ENCODE data around the gene IDH3G. TPM values are rescaled to one million over a fixed set of nuclear protein-coding genes. Genes with fewer than 3 reads are reported as not detected.

Gene IDH3G
- total RNA-seq (30.6 TPM), polyA plus RNA-seq (ENCODE audit: insufficient read depth in 1 of 8, insufficient read length in 8 of 8, low replicate concordance in 1 of 8) (10 to 100 TPM; 49.7 to 62.4 (median 54.4) TPM)
- long read RNA-seq, donor 1: 0 reads
- long read RNA-seq, donor 2, partial matches to known transcripts: 14 of 14 reads
- long read RNA-seq, donor 2, other reads (novel, unspliced or antisense): 0 of 14 reads
- long read RNA-seq, donor 3, partial matches to known transcripts: 190 of 213 reads
- long read RNA-seq, donor 3, other reads (novel, unspliced or antisense): 23 of 213 reads
- long read RNA-seq, donor 4, partial matches to known transcripts: 180 of 180 reads
- long read RNA-seq, donor 4, other reads (novel, unspliced or antisense): 0 of 180 reads
- long read RNA-seq, donor 5, partial matches to known transcripts: 5 of 26 reads
- long read RNA-seq, donor 5, other reads (novel, unspliced or antisense): 21 of 26 reads
- long read RNA-seq, donor 6, partial matches to known transcripts: 0 of 12 reads
- long read RNA-seq, donor 6, other reads (novel, unspliced or antisense): 12 of 12 reads
- long read RNA-seq, donor 7, partial matches to known transcripts: 375 of 380 reads
- long read RNA-seq, donor 7, other reads (novel, unspliced or antisense): 5 of 380 reads
- long read RNA-seq, donor 8, partial matches to known transcripts: 0 of 5 reads
- long read RNA-seq, donor 8, other reads (novel, unspliced or antisense): 5 of 5 reads
- long read RNA-seq, donor 9, partial matches to known transcripts: 0 of 6 reads
- long read RNA-seq, donor 9, other reads (novel, unspliced or antisense): 6 of 6 reads
- long read RNA-seq, donor 10, partial matches to known transcripts: 0 of 11 reads
- long read RNA-seq, donor 10, other reads (novel, unspliced or antisense): 11 of 11 reads
- long read RNA-seq, donor 11, partial matches to known transcripts: 307 of 318 reads
- long read RNA-seq, donor 11, other reads (novel, unspliced or antisense): 10 of 318 reads

GRCh38 chrX:153794018-153794896 lies at the start of gene IDH3G, which contains the start of gene SSR4:
Gene IDH3G (minus strand): TSS chrX:153794375. CDS start chrX:153794326, 49 bp downstream.
Gene SSR4 (plus strand): TSS chrX:153794668. CDS start chrX:153794688, 20 bp downstream.
- Histone ChIP-seq H3K36me3 (ENCODE audit: control insufficient read depth, insufficient read depth, low read length) (peaks cover 32% of the 10 kb centered on the region), H3K27me3 (ENCODE audit: control insufficient read depth, insufficient read depth, low read length) (peaks cover 6% of the 10 kb centered on the region), H3K4me3 (ENCODE audit: low read length) (peak within 1 kb of the TSS; percentile 79), H3K4me1 (ENCODE audit: control insufficient read depth, insufficient read depth, low read length) (peaks cover 21% of the 10 kb centered on the region), H3K9me3 (replicated peaks; ENCODE audit: control insufficient read depth, low read depth, low read length) (no peaks in the 10 kb centered on the region), H3K27ac (ENCODE audit: low read length) (peak within 1 kb of the TSS; percentile 97)
- 22% methylated on average over 84 of the region's 92 CpGs for WGBS (ENCODE audit: insufficient coverage)
- peak; percentile 97 for DNase-seq

DNA sequence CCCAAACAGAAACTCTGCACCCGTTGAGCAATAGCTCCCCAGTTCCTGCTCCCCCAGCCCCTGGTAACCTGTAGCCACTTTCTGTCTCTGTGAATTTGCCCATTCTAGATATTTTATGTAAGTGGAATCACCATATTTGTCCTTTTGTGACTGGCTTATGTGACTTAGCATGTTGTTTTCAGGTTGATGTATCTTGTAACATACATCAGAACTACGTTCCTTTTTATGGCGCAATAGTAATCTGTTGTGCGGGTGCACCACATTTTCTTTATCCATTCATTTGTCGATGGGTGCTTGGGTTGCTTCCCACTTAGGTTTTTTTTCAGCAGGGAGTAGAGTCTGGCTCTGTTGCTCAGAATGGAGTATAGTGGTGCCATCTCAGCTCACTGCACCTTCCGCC lies 42.7 kb upstream of the IDH3G start:
- Histone ChIP-seq H3K4me1 (ENCODE audit: control insufficient read depth, insufficient read depth, low read length) (no peaks in the 10 kb centered on the region), H3K4me3 (ENCODE audit: low read length) (no peak overlapping the region), H3K9me3 (replicated peaks; ENCODE audit: control insufficient read depth, low read depth, low read length) (no peaks in the 10 kb centered on the region), H3K27me3 (ENCODE audit: control insufficient read depth, insufficient read depth, low read length) (peaks cover 46% of the 10 kb centered on the region), H3K27ac (ENCODE audit: low read length) (no peak overlapping the region), H3K36me3 (ENCODE audit: control insufficient read depth, insufficient read depth, low read length) (no peaks in the 10 kb centered on the region)
- DNase-seq: no peak
- 100% methylated on average over 1 of the region's 6 CpGs for WGBS (ENCODE audit: insufficient coverage)

- Histone ChIP-seq H3K4me1 (ENCODE audit: control insufficient read depth, insufficient read depth, low read length) (peaks cover 9% of the 10 kb centered on the region), H3K4me3 (ENCODE audit: low read length) (no peak overlapping the region), H3K9me3 (replicated peaks; ENCODE audit: control insufficient read depth, low read depth, low read length) (no peaks in the 10 kb centered on the region), H3K27ac (ENCODE audit: low read length) (no peak overlapping the region), H3K27me3 (ENCODE audit: control insufficient read depth, insufficient read depth, low read length) (peaks cover 68% of the 10 kb centered on the region), H3K36me3 (ENCODE audit: control insufficient read depth, insufficient read depth, low read length) (no peaks in the 10 kb centered on the region)
- 69% methylated on average over 7 of the region's 10 CpGs for WGBS (ENCODE audit: insufficient coverage)
- DNase-seq: no peak
These were observed 38.6 kb upstream of the IDH3G start for GRCh38 chrX:153832728-153833127.

- WGBS (ENCODE audit: insufficient coverage): 62% methylated on average over 17 of the region's 23 CpGs
- peaks cover 69% of the 10 kb centered on the region for H3K27me3 ChIP-seq (ENCODE audit: control insufficient read depth, insufficient read depth, low read length)
- DNase-seq: no peak
- no peak overlapping the region for H3K27ac ChIP-seq (ENCODE audit: low read length)
- H3K4me3 ChIP-seq (ENCODE audit: low read length): no peak overlapping the region
- no peaks in the 10 kb centered on the region for H3K36me3 ChIP-seq (ENCODE audit: control insufficient read depth, insufficient read depth, low read length)
- peaks cover 9% of the 10 kb centered on the region for H3K4me1 ChIP-seq (ENCODE audit: control insufficient read depth, insufficient read depth, low read length)
- no peaks in the 10 kb centered on the region for H3K9me3 ChIP-seq (replicated peaks; ENCODE audit: control insufficient read depth, low read depth, low read length)
These were observed 37.4 kb upstream of the IDH3G start for GRCh38 chrX:153831429-153832150.

GRCh38 chrX:153830640-153831428 lies 36.7 kb upstream of the IDH3G start:
- peaks cover 68% of the 10 kb centered on the region for H3K27me3 ChIP-seq (ENCODE audit: control insufficient read depth, insufficient read depth, low read length)
- H3K9me3 ChIP-seq (replicated peaks; ENCODE audit: control insufficient read depth, low read depth, low read length): no peaks in the 10 kb centered on the region
- no peak overlapping the region for H3K4me3 ChIP-seq (ENCODE audit: low read length)
- peaks cover 9% of the 10 kb centered on the region for H3K4me1 ChIP-seq (ENCODE audit: control insufficient read depth, insufficient read depth, low read length)
- WGBS (ENCODE audit: insufficient coverage): 16% methylated on average over 77 of the region's 102 CpGs
- no peak for DNase-seq
- H3K36me3 ChIP-seq (ENCODE audit: control insufficient read depth, insufficient read depth, low read length): no peaks in the 10 kb centered on the region
- no peak overlapping the region for H3K27ac ChIP-seq (ENCODE audit: low read length)

GRCh38 chrX:153829799-153830639 lies 35.8 kb upstream of the IDH3G start, which contains the start of gene PDZD4:
Gene PDZD4 (minus strand): TSS chrX:153830544. CDS start chrX:153830298, 246 bp downstream.
- WGBS (ENCODE audit: insufficient coverage): 16% methylated on average over 89 of the region's 97 CpGs
- Histone ChIP-seq H3K27ac (ENCODE audit: low read length) (no peak within 1 kb of the TSS), H3K27me3 (ENCODE audit: control insufficient read depth, insufficient read depth, low read length) (peaks cover 70% of the 10 kb centered on the region), H3K4me1 (ENCODE audit: control insufficient read depth, insufficient read depth, low read length) (peaks cover 9% of the 10 kb centered on the region), H3K36me3 (ENCODE audit: control insufficient read depth, insufficient read depth, low read length) (no peaks in the 10 kb centered on the region), H3K9me3 (replicated peaks; ENCODE audit: control insufficient read depth, low read depth, low read length) (no peaks in the 10 kb centered on the region), H3K4me3 (ENCODE audit: low read length) (no peak within 1 kb of the TSS)
- DNase-seq: no peak

DNA sequence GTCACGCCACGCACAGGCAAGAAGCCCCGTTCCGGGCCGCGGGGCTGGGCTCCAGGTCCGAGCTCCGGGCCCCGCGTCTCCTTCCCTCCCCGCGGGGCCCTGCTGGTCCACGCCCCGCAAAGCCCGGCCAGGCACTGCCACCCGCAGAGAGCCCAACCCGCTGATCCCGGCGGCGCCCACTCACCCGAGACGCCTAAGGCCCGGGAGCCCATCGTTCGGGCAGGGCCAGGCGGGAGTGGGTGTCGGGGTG lies 35.3 kb upstream of the IDH3G start:
- H3K4me3 ChIP-seq (ENCODE audit: low read length): no peak overlapping the region
- H3K9me3 ChIP-seq (replicated peaks; ENCODE audit: control insufficient read depth, low read depth, low read length): no peaks in the 10 kb centered on the region
- peaks cover 67% of the 10 kb centered on the region for H3K27me3 ChIP-seq (ENCODE audit: control insufficient read depth, insufficient read depth, low read length)
- H3K27ac ChIP-seq (ENCODE audit: low read length): no peak overlapping the region
- WGBS (ENCODE audit: insufficient coverage): 19% methylated on average over 27 of the region's 27 CpGs
- H3K4me1 ChIP-seq (ENCODE audit: control insufficient read depth, insufficient read depth, low read length): peaks cover 9% of the 10 kb centered on the region
- DNase-seq: no peak
- no peaks in the 10 kb centered on the region for H3K36me3 ChIP-seq (ENCODE audit: control insufficient read depth, insufficient read depth, low read length)

GRCh38 chrX:153828723-153829548 lies 34.8 kb upstream of the IDH3G start:
- 20% methylated on average over 36 of the region's 50 CpGs for WGBS (ENCODE audit: insufficient coverage)
- H3K27me3 ChIP-seq (ENCODE audit: control insufficient read depth, insufficient read depth, low read length): peaks cover 63% of the 10 kb centered on the region
- no peaks in the 10 kb centered on the region for H3K36me3 ChIP-seq (ENCODE audit: control insufficient read depth, insufficient read depth, low read length)
- H3K27ac ChIP-seq (ENCODE audit: low read length): no peak overlapping the region
- no peak for DNase-seq
- H3K9me3 ChIP-seq (replicated peaks; ENCODE audit: control insufficient read depth, low read depth, low read length): no peaks in the 10 kb centered on the region
- no peak overlapping the region for H3K4me3 ChIP-seq (ENCODE audit: low read length)
- peaks cover 9% of the 10 kb centered on the region for H3K4me1 ChIP-seq (ENCODE audit: control insufficient read depth, insufficient read depth, low read length)
